Kidney (tissue), 14 donors: ENCODE results near the gene NTRK3. TPM values are rescaled to one million over a fixed set of nuclear protein-coding genes. Genes with fewer than 3 reads are reported as not detected.

ENCODE experiments used
- DNase-seq, 5 donors: peaks; one replicate each; pipeline ENCODE4 v3.0.0-alpha.2; 2013 to 2020
- FAIRE-seq: peaks from 2 replicates; lab custom pipeline; 2012; peaks lifted over from hg19 to GRCh38; lab: Jason Lieb, UNC
- H3K27ac ChIP-seq, 2 donors: one replicate each; pipeline ENCODE4 v1.7.0; 2013; ENCODE audit warnings: low read depth in 2 of 2, low read length in 2 of 2, inconsistent platforms in 1 of 2
- H3K27me3 ChIP-seq: one replicate; pipeline ENCODE4 v1.7.1; 2013; ENCODE audit warnings: low read length, inconsistent platforms; ENCODE audit not compliant: control insufficient read depth, insufficient read depth
- H3K36me3 ChIP-seq, 3 donors: one replicate each; pipeline versions ENCODE4 v1.7.0 to v1.7.1; 2013; ENCODE audit warnings: low read length in 3 of 3, control low read depth in 1 of 3, inconsistent platforms in 1 of 3; ENCODE audit not compliant: insufficient read depth in 3 of 3, control insufficient read depth in 2 of 3
- H3K4me1 ChIP-seq, 3 donors: one replicate each; pipeline versions ENCODE4 v1.7.0 to v1.7.1; 2013; ENCODE audit warnings: low read length in 3 of 3, inconsistent platforms in 1 of 3, low read depth in 1 of 3; ENCODE audit not compliant: control insufficient read depth in 2 of 3, insufficient read depth in 2 of 3
- H3K4me3 ChIP-seq, 3 donors: one replicate each; pipeline versions ENCODE4 v1.7.0 to v1.8.1; 2013; ENCODE audit warnings: low read length in 3 of 3, control low read depth in 1 of 3, inconsistent platforms in 1 of 3
- H3K9ac ChIP-seq, 3 donors: one replicate each; pipeline versions ENCODE4 v1.7.0 to v1.7.1; 2013; ENCODE audit warnings: low read length in 3 of 3, control low read depth in 1 of 3, inconsistent platforms in 1 of 3
- H3K9me3 ChIP-seq, 3 donors: one replicate each; pipeline versions ENCODE4 v1.7.0 to v1.7.1; 2013; ENCODE audit warnings: low read length in 3 of 3, control low read depth in 1 of 3, inconsistent platforms in 1 of 3; ENCODE audit not compliant: control insufficient read depth in 2 of 3, insufficient read depth in 1 of 3
- intact Hi-C: fragments of 100-400 bp; cut with DNase I; formaldehyde crosslinking; loops from one replicate; pipeline ENCODE4 v1.11.1; 2022
- polyA plus RNA-seq: library from polyadenylated mRNA; stranded (reverse); fragments of 350-450 nt; fragmentation: Illumina TruSeq; extraction: RNeasy Lipid Tissue Mini Kit (QIAGEN cat#74804); gene quantifications from one replicate; pipeline ENCODE4 v1.2.3, GENCODE V29; 2014; ENCODE audit warnings: low read depth, low replicate concordance; ENCODE audit not compliant: insufficient read depth
- total RNA-seq: library from RNA; stranded (reverse); fragmentation: NEBNext Ultra II Directional; extraction: Animal tissue kit (Norgen Biotek cat#: 25700); gene quantifications from one replicate; pipeline ENCODE4 v1.2.1, GENCODE V29; 2021
- TF ChIP-seq, protein P1 (sequence below): IDR thresholded peaks from 3 replicates; pipeline ENCODE4 v1.5.1; 2012; ENCODE audit warnings: mild to moderate bottlenecking, moderate library complexity, borderline replicate concordance; ENCODE audit not compliant: insufficient read depth; ENCODE audit errors: extremely low read depth
- donor health status: control.
- donor health status: control.
- donor health status: control.
- donor health status: control.
- donor health status: control.
- donor health status: DM: yes; HTN: yes; CAD: no.
- donor health status: Normal renal cell carcinoma (clear cell type).

Gene NTRK3
- total and polyA plus RNA-seq, 2 donors from 2014 or later, result 8.9 to 25.5 TPM

DNA sequence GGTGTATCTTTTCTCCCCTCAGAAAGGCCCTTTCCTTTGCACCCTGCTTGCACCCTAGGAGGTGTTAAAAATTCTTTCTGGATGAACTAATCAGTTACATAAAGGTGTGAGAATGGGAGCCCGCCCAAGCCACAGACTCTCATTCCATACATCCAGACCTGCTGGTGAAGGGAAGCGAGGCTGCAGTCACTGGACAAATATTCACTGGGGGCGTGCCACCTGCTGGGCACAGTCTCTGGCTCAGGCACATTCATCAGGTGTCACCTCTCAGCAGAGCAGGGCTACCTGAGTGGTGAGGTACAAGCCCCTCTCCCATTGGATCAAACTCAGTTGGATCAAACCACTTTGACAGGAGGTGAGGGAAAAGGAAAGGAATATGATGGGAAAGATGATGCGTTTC, 52.0 kb downstream of the NTRK3 start:
- intact Hi-C loops, result no loop called here
- Histone ChIP-seq H3K27ac (no peak overlapping the region), H3K27me3 (no peaks in the 10 kb centered on the region), H3K36me3 (no peaks in the 10 kb centered on the region), H3K9ac (no peak overlapping the region), H3K4me3 (no peak overlapping the region), H3K4me1 (no peaks in the 10 kb centered on the region), H3K9me3 (no peaks in the 10 kb centered on the region)
- TF ChIP-seq, protein P1, sequence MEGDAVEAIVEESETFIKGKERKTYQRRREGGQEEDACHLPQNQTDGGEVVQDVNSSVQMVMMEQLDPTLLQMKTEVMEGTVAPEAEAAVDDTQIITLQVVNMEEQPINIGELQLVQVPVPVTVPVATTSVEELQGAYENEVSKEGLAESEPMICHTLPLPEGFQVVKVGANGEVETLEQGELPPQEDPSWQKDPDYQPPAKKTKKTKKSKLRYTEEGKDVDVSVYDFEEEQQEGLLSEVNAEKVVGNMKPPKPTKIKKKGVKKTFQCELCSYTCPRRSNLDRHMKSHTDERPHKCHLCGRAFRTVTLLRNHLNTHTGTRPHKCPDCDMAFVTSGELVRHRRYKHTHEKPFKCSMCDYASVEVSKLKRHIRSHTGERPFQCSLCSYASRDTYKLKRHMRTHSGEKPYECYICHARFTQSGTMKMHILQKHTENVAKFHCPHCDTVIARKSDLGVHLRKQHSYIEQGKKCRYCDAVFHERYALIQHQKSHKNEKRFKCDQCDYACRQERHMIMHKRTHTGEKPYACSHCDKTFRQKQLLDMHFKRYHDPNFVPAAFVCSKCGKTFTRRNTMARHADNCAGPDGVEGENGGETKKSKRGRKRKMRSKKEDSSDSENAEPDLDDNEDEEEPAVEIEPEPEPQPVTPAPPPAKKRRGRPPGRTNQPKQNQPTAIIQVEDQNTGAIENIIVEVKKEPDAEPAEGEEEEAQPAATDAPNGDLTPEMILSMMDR, result no peak
- DNase-seq, result no peak
- no peak for FAIRE-seq

DNA sequence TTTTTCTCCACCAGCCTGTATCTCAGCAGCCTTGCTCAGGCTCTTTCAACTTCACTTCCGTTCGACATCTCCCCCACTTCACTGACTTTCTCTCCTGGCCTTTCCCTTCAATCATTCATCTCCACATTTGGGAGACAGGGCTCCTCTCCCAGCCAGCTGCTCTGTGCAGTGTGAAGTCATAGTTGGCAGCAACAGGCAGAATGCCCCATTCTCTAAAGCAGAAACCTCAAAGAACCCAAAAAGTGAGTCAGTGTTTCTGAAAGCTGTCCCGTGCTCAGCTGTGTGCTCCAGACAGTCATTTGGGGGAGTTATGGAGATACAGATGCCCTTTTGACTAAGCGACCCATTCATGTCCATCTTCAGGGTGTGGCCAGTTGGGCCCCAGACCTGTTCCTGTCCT, 54.3 kb downstream of the NTRK3 start:
- TF ChIP-seq, protein P1, result no peak
- intact Hi-C loops, result no loop called here

GRCh38 chr15:88201207-88201606, 55.3 kb downstream of the NTRK3 start:
- Histone ChIP-seq H3K9ac (no peak overlapping the region), H3K36me3 (no peaks in the 10 kb centered on the region), H3K27me3 (no peaks in the 10 kb centered on the region), H3K27ac (no peak overlapping the region), H3K9me3 (no peaks in the 10 kb centered on the region), H3K4me3 (no peak overlapping the region), H3K4me1 (no peaks in the 10 kb centered on the region)
- TF ChIP-seq, protein P1, result no peak
- FAIRE-seq, result no peak
- intact Hi-C loops, result no loop called here
- DNase-seq, result no peak

More for the DNA sequence above, 54.3 kb downstream of the NTRK3 start:
- Histone ChIP-seq H3K36me3 (no peaks in the 10 kb centered on the region), H3K27ac (no peak overlapping the region), H3K9me3 (no peaks in the 10 kb centered on the region), H3K27me3 (no peaks in the 10 kb centered on the region), H3K4me3 (no peak overlapping the region), H3K9ac (no peak overlapping the region), H3K4me1 (no peaks in the 10 kb centered on the region)
- DNase-seq, result no peak
- no peak for FAIRE-seq

DNA sequence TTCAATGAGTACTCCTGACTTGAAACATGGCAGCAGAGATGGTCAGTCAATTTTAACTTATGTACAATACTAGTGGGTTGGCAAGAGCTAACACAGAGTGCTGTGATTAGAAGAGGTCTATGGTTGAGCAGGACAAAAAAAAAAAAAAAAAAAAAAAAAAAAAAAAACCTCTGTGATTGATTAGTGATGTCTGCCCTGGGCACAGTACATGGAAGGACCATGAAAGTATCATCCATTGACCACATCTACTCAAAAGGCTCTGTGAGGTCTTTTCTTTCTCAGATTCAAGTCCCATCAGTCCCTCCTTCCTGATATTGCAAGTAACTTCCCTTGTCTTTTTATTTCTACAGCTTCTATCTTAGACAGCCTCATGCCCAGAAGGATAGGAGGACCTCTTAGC, 59.6 kb downstream of the NTRK3 start:
- Histone ChIP-seq H3K4me3 (no peak overlapping the region), H3K9ac (no peak overlapping the region), H3K27ac (no peak overlapping the region), H3K27me3 (no peaks in the 10 kb centered on the region), H3K9me3 (no peaks in the 10 kb centered on the region), H3K4me1 (no peaks in the 10 kb centered on the region), H3K36me3 (no peaks in the 10 kb centered on the region)
- TF ChIP-seq, protein P1, result no peak
- DNase-seq (no peak), FAIRE-seq (no peak)
- intact Hi-C loops, result no loop called here
